CD4-positive, alpha-beta T cell treated with Interleukin-4 for 1 hour (primary cell): ENCODE measurements around the gene FAF1.

ENCODE experiments used
- DNase-seq, 2 donors: peaks; one replicate each; pipeline ENCODE4 v3.0.0-alpha.2; 2020 to 2022

Gene FAF1

GRCh38 chr1:50422675-50422945 lies 537.5 kb downstream of the FAF1 start:
- no peak for DNase-seq

- no peak for DNase-seq
Measured at GRCh38 chr1:50421768-50422674, 538.0 kb downstream of the FAF1 start.

- no peak for DNase-seq
Measured at GRCh38 chr1:50421366-50421748, 538.7 kb downstream of the FAF1 start.

GRCh38 chr1:50420689-50421365 lies 539.2 kb downstream of the FAF1 start:
- DNase-seq, result no peak

GRCh38 chr1:50419907-50420677 lies 540.0 kb downstream of the FAF1 start:
- no peak for DNase-seq

GRCh38 chr1:50419192-50419906 lies 540.7 kb downstream of the FAF1 start:
- DNase-seq, result no peak

GRCh38 chr1:50418600-50419109 lies 541.4 kb downstream of the FAF1 start:
- DNase-seq, result no peak

GRCh38 chr1:50417946-50418599 lies 542.0 kb downstream of the FAF1 start:
- DNase-seq, result no peak

- no peak for DNase-seq
Measured at GRCh38 chr1:50417507-50417906, 542.6 kb downstream of the FAF1 start.

GRCh38 chr1:50416553-50417453 lies 543.3 kb downstream of the FAF1 start:
- no peak for DNase-seq

GRCh38 chr1:50416150-50416527 lies 543.9 kb downstream of the FAF1 start:
- DNase-seq, result no peak

- no peak for DNase-seq
Measured at GRCh38 chr1:50415235-50416149, 544.6 kb downstream of the FAF1 start.

- DNase-seq, result no peak
Measured at GRCh38 chr1:50414853-50415234, 545.2 kb downstream of the FAF1 start.

- no peak for DNase-seq
Measured at GRCh38 chr1:50412813-50413476, 547.1 kb downstream of the FAF1 start.

GRCh38 chr1:50405814-50406213 lies 554.3 kb downstream of the FAF1 start:
- DNase-seq, result no peak

GRCh38 chr1:50393522-50394120 lies 566.4 kb downstream of the FAF1 start:
- no peak for DNase-seq
